ENCODE results near the gene CCR3.

DNA sequence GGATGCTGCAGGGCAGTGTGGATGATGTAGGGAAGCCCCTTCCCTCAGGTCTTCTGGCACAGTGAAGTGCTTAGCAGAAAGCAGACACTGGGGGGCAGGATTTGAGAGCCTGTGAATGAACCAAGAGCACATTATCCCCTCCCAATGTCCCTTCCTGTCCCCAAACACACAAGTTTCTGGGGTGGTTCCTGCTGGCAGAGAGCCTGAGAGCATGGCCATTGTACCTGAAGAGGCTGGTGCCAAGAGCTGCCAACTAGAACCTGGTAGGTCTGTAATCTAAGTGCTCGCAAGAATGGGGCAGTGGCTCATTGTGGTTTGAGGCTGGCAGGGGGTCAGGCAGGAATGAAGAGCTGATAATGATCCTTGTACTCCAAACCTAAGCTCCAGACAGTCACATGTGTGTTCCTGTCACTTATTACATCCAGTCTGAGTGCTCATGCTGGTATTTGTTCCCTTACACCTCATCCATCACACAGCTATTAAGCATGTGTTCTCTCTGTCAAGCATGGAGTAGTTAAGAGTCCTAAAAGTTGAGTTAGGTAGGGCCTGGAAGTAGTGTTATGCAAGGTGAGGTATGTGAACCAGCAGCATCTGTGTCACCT lies 27.4 kb upstream of the CCR3 start:
- no peak for TF ChIP-seq POLR2A (IDR thresholded peaks at IDR 0.05)
- TF ChIP-seq, protein P1, sequence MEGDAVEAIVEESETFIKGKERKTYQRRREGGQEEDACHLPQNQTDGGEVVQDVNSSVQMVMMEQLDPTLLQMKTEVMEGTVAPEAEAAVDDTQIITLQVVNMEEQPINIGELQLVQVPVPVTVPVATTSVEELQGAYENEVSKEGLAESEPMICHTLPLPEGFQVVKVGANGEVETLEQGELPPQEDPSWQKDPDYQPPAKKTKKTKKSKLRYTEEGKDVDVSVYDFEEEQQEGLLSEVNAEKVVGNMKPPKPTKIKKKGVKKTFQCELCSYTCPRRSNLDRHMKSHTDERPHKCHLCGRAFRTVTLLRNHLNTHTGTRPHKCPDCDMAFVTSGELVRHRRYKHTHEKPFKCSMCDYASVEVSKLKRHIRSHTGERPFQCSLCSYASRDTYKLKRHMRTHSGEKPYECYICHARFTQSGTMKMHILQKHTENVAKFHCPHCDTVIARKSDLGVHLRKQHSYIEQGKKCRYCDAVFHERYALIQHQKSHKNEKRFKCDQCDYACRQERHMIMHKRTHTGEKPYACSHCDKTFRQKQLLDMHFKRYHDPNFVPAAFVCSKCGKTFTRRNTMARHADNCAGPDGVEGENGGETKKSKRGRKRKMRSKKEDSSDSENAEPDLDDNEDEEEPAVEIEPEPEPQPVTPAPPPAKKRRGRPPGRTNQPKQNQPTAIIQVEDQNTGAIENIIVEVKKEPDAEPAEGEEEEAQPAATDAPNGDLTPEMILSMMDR (IDR thresholded peaks at IDR 0.05): no peak

All from thyroid gland (tissue), 4 donors.